Measurements from ENCODE around the gene GSTA2.
"Not testable (repeated sequence)": the region's sequence is repeated elsewhere in the genome, so short reads cannot be mapped to it uniquely, and the experiment has no call there.

The GSTA2 gene

DNA sequence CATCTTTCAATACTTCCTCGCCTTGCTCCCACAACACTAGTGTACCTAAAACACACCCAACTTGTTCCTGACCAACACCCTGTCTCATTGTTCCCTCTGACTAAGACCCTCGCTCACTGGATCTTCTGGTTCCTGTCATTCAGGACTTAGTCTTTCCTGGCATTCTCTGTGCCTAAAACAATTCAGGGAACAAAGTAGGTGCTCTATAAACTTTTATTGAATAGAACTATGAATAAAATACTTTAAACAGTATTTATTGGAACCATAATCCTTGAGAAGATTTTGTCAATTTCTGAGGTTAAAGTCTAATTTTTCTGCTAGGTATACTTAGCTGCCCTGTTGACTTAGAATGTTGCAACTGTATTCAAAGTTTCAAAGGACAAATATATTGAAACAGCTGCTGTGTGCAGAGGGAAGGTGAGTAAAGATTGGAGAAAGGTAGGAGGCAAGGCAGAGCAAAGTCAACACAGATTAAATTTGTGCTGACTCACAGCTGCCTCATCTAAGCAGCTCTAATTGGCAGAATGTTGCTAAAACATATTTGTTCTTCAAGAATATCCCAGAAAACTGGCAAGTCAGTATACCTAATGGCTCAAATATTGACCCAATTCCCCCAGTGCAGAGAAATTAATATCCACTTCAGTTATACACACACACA lies 37.6 kb downstream of the GSTA2 start:
- no peak for DNase-seq (ENCODE audit: low read depth in 3 of 3)

DNA sequence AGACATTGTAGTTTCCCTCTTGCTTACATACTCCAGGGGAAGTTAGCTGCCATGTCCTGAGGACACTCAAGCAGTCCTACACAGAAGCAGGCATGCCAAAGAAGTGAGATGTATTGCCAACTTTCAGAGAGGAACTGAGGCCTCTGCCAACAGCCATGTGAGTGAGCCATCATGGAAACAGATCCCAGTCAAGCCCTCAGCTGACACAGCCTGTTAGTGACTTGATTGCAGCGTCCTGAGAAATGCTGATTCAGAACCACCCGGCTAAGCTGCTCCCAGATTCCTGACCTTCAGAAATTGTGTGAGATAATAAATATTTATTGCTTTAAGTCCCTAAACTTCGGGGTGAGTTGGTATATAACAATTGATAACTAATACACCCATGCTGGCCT lies 38.1 kb downstream of the GSTA2 start:
- DNase-seq (ENCODE audit: low read depth in 3 of 3): no peak

DNA sequence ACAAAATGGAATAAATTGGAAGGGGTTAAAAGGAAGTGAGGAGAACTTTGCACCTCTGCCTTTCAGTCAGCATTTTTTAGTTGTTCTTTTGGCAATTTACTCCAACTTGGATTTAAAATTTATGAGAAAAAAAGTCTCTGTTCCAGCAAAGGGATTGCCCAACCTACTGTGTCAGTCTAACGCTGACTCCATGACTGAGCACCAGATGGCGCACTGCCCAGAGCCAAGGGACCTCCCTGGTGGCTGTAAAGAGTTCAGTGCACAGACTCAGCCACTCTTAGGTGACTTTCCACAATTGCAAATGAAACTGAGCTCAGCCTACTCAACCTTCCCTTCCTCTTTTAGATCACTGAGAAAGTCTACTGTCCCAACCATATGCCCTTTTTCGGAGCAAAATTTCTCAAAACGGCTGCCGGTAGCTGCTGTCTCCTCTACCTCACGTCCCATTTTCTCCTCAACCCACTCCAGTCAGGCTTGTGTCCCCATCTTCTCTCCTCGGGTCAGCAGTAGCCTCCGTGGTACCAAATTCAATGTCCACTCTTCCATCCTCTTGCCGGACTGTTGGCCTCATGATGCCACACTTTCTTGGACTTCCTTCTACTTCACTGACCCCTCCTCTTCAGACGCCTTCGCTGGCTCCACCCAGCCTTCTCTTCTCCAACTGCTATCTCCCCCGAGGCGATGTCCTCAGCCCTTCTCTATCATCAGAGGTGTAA lies 38.7 kb downstream of the GSTA2 start:
- DNase-seq (ENCODE audit: low read depth in 3 of 3): peak; percentile 12 to 63 (median 18)

DNA sequence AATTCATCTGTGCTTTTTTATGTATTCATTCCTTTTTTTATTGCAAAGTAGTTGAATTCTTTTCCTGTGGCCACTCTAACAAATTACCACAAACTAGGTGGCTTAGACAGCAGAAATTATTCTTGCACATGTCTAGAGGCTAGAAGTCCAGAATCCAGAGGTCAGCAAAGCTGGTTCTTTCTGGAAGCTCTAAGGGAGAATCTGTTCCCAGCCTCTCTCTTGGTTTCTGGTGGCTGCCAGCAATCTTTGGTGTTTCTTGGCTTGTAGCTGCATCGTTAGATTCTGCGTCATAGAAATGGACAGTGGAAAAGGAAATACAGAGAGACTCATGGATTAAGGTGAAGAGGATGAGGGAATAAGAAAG lies 39.3 kb downstream of the GSTA2 start:
- DNase-seq (ENCODE audit: low read depth in 3 of 3): no peak

DNA sequence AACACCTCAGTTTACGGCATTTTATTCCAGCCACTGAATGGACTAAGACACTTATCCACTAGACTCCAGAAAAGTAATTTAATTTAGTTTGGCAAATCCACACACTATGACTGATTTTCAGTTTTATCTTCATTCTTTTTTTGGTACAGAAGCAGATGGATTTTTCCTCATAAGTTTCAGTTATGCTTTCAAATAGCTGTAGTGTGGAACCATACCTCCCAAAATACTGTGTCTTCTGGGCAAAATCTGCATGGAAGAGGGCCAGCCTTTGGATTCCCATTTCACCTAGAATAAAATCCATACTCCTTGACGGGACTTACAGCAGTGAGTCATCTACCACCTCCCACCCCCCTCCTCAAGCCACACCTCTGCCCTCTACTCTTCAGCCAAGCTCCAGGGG lies 43.0 kb downstream of the GSTA2 start:
- no peak for DNase-seq (ENCODE audit: low read depth in 3 of 3)

DNA sequence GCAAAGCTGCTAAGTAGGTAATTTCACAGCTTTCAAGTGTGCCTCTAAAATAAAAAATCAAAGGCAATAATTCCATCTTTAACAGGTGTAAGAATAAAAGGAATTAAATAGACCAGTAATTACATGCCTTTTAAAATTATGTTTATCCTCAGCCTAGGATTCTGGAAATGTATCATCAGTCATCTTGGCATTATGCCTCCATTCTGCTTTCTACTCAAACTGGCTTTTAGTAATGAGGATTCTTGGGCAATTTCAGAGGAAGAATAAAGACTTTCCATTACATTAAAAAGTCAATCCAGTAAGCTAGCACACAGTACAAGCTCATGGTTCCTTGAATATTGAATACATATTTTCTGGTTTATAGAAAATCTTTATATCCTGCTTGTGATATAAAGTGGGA lies 44.7 kb downstream of the GSTA2 start:
- DNase-seq (ENCODE audit: low read depth in 3 of 3): no peak

DNA sequence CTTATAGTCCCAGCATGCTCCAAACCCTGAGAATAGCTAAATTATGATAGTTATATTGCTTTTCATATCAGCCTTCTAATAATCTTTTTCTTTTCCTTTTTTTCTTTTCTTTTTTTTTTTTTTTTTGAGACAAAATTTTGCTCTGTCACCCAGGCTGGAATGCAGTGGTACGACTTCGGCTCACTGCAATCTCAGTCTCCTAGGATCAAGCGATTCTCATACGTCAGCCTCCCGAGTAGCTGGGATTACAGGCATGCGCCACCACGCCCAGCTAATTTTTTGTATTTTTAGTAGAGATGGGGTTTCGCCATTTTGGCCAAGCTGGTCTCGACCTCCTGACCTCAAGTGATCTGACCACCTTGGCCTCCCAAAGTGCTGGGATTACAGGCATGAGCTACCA lies 48.5 kb downstream of the GSTA2 start:
- DNase-seq (ENCODE audit: low read depth in 3 of 3): not testable (repeated sequence)

DNA sequence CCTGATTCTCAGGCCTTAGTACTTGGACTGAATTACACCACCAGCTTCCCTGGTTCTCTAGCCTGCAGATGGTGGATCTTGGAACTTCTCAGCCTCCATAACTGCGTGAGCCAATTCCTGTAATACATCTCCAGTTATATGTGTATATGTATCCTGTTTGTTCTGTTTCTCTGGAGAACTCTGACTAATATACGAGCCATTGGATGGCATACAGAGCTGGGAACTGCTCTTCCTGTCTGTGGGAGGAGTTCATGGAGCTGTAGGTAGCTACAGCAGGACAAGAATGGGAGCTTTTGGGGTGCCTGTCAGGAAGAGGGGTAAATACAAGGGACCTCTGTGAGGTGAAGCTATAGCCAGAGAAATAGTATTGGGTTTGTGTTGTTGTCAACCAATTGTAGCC lies 51.1 kb downstream of the GSTA2 start:
- no peak for DNase-seq (ENCODE audit: low read depth in 3 of 3)

DNA sequence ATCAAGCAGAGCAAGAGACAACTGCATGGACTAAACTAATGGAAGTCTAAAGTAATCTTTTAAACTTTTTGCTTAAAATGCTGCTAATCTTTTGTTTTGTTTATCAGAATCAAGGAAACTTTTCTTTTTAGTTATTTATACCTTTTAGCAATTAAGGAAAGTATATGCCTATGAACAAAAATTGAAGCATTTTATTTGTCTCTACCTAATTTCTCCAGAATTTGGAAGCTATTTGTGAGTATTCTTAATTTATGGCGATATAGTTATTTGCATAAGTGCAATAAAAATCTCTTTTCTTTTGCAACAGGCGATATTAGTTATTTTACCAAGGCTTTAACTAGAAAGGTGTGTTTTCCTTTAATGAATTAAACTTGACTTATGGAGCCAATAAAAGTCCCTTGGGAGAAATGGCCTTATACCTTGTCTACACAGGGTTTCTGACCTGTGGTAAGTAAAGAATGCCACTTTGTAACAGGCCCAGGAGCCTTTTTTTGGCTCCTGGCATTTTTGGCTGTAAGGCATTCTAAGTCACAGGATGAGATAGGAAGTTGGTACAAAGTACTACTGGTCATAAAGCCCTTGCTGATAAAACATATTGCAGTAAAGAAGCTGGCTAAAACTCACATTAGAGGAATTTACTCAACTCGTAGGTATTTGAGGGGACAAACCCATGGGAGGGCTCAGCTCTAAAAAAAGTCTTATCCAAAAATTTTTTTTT lies 55.2 kb downstream of the GSTA2 start:
- no peak for DNase-seq (ENCODE audit: low read depth in 3 of 3)

DNA sequence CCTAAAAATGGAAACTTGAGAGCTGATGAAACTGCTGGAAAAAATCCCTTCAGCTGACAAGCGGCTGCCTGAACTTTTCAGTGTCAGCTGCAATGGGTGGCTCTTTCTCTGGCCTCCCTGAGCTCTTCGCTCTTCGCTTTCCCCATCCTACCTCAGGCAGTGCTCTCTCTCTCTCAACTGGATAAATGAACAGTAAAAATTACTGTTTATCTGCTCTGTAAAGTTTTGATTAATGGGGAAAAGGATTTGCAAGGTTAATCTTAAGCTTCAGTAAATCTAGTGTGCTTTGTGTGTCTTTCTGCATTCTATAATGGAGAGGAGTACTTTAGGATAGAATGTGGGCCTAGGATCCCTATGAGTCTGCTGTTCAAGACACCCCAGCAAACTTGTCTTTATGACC lies 57.3 kb downstream of the GSTA2 start:
- DNase-seq (ENCODE audit: low read depth in 3 of 3): no peak

DNA sequence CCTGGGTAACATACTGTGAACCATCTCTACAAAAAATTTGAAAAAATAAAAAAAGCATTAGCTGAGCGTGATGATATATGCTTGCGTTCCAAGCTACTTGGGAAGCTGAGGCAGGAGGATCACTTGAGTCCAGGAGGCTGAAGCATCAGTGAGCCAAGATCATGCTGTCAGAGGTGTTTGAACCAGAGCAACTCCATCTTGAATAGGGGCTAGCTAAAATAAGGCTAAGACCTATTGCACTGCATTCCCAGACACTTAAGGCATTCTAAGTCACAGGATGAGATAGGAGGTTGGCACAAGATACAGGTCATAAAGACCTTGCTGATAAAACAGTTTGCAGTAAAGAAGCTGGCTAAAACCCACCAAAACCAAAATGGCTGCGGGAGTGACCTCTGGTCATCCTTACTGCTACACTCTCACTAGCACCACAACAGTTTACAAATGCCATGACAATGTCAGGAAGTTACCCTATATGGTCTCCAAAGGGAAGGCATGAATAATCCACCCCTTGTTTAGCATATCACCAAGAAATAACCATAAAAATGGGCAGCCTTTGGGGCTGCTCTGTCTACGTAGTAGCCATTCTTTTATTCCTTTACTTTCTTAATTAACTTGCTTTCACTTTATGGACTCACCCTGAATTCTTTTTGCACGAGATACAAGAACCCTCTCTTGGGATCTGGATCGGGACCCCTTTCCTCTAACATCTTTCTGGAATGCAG lies 58.3 kb downstream of the GSTA2 start:
- not testable (repeated sequence) for DNase-seq (ENCODE audit: low read depth in 3 of 3)

DNA sequence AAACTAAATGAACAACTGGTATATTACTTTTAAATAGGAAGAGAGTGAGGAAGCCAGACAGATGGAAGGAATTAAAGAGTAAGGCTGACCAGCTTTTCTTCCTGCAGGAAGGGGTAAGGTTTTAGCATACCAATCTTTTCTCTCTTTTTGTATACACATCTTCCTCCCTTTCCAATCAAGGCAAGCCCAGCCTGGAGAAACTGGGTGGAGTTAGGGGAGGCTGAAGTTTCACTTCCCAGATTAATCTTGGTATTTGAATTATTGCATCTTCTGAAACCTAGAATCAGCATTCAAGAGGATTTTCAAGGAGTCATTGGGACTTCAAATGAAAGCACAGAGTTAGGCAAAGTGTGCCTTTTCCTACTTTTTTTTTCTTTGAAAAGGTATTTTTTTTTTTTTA lies 59.2 kb downstream of the GSTA2 start:
- DNase-seq (ENCODE audit: low read depth in 3 of 3): no peak

Measured in stimulated activated CD4-positive, alpha-beta T cell treated with anti-CD3 and anti-CD28 coated beads, TNF-alpha, amount 100 ng/mL, for 24 hours (primary cell).